ENCODE measurements around the gene CHST9. TPM values are rescaled to one million over a fixed set of nuclear protein-coding genes. Genes with fewer than 3 reads are reported as not detected.

CHST9 gene
- total and polyA plus RNA-seq, 12 donors, result 0.03 to 2.2 (median 0.13) TPM; not detected in 2

DNA sequence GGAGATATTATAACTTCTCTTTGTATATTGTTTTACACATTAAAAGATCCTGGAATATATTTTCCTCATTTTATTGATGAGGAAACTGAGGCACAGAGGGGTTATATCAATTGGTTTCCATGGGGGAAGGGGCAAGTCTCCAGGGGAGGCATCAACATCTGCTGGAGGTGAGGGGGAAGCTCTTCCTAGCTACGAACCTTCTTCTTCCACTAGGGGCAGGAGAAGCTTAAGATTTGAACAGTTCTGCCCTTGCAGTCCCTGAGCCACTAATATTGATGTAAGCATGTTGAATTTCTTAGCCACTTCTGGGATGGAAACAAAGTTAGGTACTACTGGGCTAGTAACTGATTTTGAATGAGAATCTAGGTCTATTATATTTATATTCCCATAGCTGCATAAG lies 179.5 kb downstream of the CHST9 start:
- TF ChIP-seq POLR2A (IDR thresholded peaks at IDR 0.05), result no peak
- TF ChIP-seq, protein P1, sequence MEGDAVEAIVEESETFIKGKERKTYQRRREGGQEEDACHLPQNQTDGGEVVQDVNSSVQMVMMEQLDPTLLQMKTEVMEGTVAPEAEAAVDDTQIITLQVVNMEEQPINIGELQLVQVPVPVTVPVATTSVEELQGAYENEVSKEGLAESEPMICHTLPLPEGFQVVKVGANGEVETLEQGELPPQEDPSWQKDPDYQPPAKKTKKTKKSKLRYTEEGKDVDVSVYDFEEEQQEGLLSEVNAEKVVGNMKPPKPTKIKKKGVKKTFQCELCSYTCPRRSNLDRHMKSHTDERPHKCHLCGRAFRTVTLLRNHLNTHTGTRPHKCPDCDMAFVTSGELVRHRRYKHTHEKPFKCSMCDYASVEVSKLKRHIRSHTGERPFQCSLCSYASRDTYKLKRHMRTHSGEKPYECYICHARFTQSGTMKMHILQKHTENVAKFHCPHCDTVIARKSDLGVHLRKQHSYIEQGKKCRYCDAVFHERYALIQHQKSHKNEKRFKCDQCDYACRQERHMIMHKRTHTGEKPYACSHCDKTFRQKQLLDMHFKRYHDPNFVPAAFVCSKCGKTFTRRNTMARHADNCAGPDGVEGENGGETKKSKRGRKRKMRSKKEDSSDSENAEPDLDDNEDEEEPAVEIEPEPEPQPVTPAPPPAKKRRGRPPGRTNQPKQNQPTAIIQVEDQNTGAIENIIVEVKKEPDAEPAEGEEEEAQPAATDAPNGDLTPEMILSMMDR (IDR thresholded peaks at IDR 0.05), result peak in 2 of 6 experiments; percentile 15 to 25
- Histone ChIP-seq H3K27ac (no peak overlapping the region), H3K36me3 (replicated peaks in 1 of 2) (no peaks in the 10 kb centered on the region), H3K9me3 (replicated peaks in 1 of 3) (no peaks in the 10 kb centered on the region), H3K4me3 (no peak overlapping the region), H3K4me1 (replicated peaks in 1 of 2) (no peaks in the 10 kb centered on the region), H3K27me3 (no peaks in the 10 kb centered on the region)
- 0 to 50% (median 17%) methylated on average over 1 of the region's 1 CpG for WGBS, 4 donors
- no peak for DNase-seq
- intact Hi-C loops (cut with DNase I), result loop anchor here in 1 of 2 donors (10.0 kb wide), 1 partner anchor 191 kb away; no protein-coding TSS in a partner anchor

DNA sequence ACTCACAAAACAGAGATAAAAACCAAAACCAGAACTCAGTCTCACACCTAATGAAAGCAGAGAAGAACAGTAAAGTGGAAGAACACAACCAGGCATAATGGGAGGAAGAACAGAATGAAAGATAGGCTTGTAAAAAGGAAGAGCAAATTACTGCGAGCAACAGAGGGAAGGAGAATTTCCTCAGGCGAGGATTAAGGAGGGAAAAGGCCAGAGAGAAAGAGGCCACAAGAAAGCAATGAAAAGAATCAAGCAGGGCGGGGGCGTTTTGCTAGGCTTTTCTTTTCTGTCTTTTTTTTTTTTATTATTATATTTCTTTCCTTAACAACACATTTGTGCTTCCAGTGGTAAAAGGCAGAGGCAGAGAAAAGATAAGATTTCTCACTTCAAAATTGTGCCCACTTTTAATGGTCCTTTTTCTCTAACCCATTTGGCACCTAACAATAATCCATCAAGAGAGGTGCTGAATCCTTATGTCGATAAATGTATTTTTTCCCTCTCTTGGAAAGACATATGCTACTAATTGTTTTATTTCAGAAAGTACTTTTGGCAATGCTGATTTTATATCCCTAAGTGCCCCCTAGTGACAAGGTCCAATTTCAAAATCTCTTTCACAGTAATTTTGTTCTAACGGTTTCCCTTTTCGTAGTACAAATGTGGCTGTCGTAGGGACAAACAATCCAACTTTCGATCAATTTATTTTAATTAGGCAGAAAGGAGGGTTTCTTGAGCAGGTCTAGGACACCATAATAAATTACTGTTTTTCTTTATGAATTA lies 180.9 kb downstream of the CHST9 start:
- no peaks in the 10 kb centered on the region for H3K36me3 ChIP-seq (replicated peaks in 1 of 2)
- WGBS, 4 donors, result 45 to 52% (median 50%) methylated on average over 9 of the region's 9 CpGs
- DNase-seq, result no peak
- H3K27ac ChIP-seq, result no peak overlapping the region
- H3K27me3 ChIP-seq, result no peaks in the 10 kb centered on the region
- no peak overlapping the region for H3K4me3 ChIP-seq
- no peaks in the 10 kb centered on the region for H3K9me3 ChIP-seq (replicated peaks in 1 of 3)
- intact Hi-C loops (cut with DNase I), result loop anchor here in 1 of 2 donors (10.0 kb wide), 1 partner anchor 189 kb away; no protein-coding TSS in a partner anchor
- TF ChIP-seq POLR2A (IDR thresholded peaks at IDR 0.05), result no peak
- TF ChIP-seq, protein P1 (IDR thresholded peaks at IDR 0.05), result peak; percentile 16 to 58 (median 44)
- H3K4me1 ChIP-seq (replicated peaks in 1 of 2), result no peaks in the 10 kb centered on the region

- Histone ChIP-seq H3K36me3 (replicated peaks in 1 of 2) (no peaks in the 10 kb centered on the region), H3K27ac (no peak overlapping the region), H3K4me1 (replicated peaks in 1 of 2) (no peaks in the 10 kb centered on the region), H3K27me3 (no peaks in the 10 kb centered on the region), H3K4me3 (no peak overlapping the region), H3K9me3 (replicated peaks in 1 of 3) (no peaks in the 10 kb centered on the region)
- intact Hi-C loops (cut with DNase I), result loop anchor here in 1 of 2 donors (10.0 kb wide), 1 partner anchor 185 kb away; no protein-coding TSS in a partner anchor
- DNase-seq, result no peak
- no peak for TF ChIP-seq POLR2A (IDR thresholded peaks at IDR 0.05)
- TF ChIP-seq, protein P1 (IDR thresholded peaks at IDR 0.05), result no peak
- WGBS, 4 donors, result 36 to 56% (median 48%) methylated on average over 3 of the region's 3 CpGs
These were observed 185.3 kb downstream of the CHST9 start for GRCh38 chr18:26999797-27000196.

GRCh38 chr18:26993568-26993967 lies 191.5 kb downstream of the CHST9 start:
- H3K9me3 ChIP-seq (replicated peaks in 1 of 3), result no peaks in the 10 kb centered on the region
- TF ChIP-seq POLR2A (IDR thresholded peaks at IDR 0.05), result no peak
- TF ChIP-seq, protein P1 (IDR thresholded peaks at IDR 0.05), result no peak
- 67 to 79% (median 77%) methylated on average over 6 of the region's 6 CpGs for WGBS, 4 donors
- H3K4me1 ChIP-seq (replicated peaks in 1 of 2), result no peaks in the 10 kb centered on the region
- no peak overlapping the region for H3K4me3 ChIP-seq
- no peaks in the 10 kb centered on the region for H3K36me3 ChIP-seq (replicated peaks in 1 of 2)
- DNase-seq, result no peak
- no peak overlapping the region for H3K27ac ChIP-seq
- intact Hi-C loops (cut with DNase I), result no loop called here
- H3K27me3 ChIP-seq, result no peaks in the 10 kb centered on the region

All from adrenal gland (tissue), 12 donors.